Measurements from ENCODE around the gene ZNF84. TPM values are rescaled to one million over a fixed set of nuclear protein-coding genes. Genes with fewer than 3 reads are reported as not detected.

ZNF84 gene
- 19.0 and 29.1 TPM in 2 replicates for total RNA-seq

GRCh38 chr12:133037207-133038005 lies at the start of gene ZNF84:
ZNF84 (plus strand) TSS chr12:133037509; CDS start chr12:133041468, 3,959 bp downstream.

GRCh38 chr12:133080368-133081158 lies 43.3 kb downstream of the ZNF84 start, which contains the start of gene ZNF140:
ZNF140 (plus strand) TSS chr12:133080923; CDS start chr12:133081321, 398 bp downstream.

Other genes with a start within 250 kb of the ZNF84 start
- gene GOLGA3, start 208.6 kb upstream of the ZNF84 start, total RNA-seq: 195 and 237 TPM in 2 replicates
- gene CHFR, start 149.9 kb upstream of the ZNF84 start, total RNA-seq: 34.0 and 35.5 TPM in 2 replicates
- gene ZNF605, start 81.2 kb upstream of the ZNF84 start, total RNA-seq: 13.9 and 15.3 TPM in 2 replicates
- 12.7 and 15.9 TPM in 2 replicates for gene ZNF26, start 51.1 kb upstream of the ZNF84 start, total RNA-seq
- 15.6 and 20.9 TPM in 2 replicates for gene ZNF140, start 43.4 kb downstream of the ZNF84 start, total RNA-seq
- 1.00 and 1.4 TPM in 2 replicates for gene ZNF891, start 92.8 kb downstream of the ZNF84 start, total RNA-seq
- 5.8 and 7.0 TPM in 2 replicates for gene ZNF10, start 93.1 kb downstream of the ZNF84 start, total RNA-seq
- gene ZNF268, start 144.0 kb downstream of the ZNF84 start, total RNA-seq: 28.4 and 29.1 TPM in 2 replicates
- not detected in 2 replicates for gene ANHX, start 198.4 kb downstream of the ZNF84 start, total RNA-seq